Measurements from ENCODE around the gene GSTT2B.
"Not testable (repeated sequence)": the region's sequence is repeated elsewhere in the genome, so short reads cannot be mapped to it uniquely, and the experiment has no call there.

Gene GSTT2B

GRCh38 chr22:23940166-23940565 lies 20.8 kb downstream of the GSTT2B start:
- not testable (repeated sequence) for DNase-seq (ENCODE audit: low read depth)

DNA sequence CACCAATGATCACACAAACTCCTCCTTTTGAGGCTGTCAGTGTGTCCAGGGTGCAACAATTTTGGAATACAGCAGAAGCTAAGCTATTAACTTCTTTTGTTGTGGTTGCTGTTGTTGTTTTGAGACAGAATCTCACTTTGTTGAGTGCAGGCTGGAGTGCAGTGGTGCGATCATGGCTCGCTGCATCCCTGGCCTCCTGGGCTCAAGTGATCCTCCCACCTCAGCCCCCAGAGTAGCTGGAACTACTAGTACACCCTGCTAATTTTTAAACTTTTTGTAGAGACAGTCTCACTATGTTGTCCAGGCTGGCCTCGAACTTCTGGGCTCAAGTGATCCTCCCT lies 22.0 kb downstream of the GSTT2B start:
- DNase-seq (ENCODE audit: low read depth): no peak

DNA sequence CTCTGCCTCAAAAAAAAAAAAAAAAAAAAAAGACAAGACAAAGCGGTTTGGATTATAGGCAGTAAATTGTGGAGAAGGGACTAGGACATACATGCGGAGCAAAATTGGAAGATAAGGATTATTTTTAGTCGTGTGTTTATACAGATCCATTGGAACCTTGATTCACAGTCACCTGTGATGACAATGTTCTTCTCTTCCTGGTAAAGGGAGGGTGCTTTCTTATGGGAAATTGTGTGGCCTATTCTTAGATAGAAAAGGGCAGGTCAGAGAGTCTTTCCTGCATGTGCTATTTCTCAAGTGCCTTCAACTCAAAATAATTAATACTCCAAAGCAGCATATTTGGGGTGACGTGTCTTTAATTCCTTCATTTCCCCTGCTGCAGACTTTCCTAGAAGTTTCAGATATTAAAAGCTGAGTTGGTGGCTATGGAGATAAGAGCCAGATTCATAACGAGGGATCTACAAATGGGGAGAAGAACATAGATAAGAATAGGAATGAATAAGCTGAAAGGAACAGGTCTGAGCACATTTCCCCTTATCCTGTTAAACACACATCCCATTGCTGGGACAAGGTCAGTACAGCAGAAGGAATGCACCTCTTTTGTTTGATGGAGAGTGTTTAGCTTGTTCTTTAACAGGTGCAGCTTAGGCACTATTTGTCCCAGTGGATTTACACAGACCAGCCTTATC lies 22.5 kb downstream of the GSTT2B start:
- no peak for DNase-seq (ENCODE audit: low read depth)

GRCh38 chr22:23926561-23926960 lies 34.4 kb downstream of the GSTT2B start:
- DNase-seq (ENCODE audit: low read depth): no peak

- no peak for DNase-seq (ENCODE audit: low read depth)
These were observed 35.9 kb downstream of the GSTT2B start for GRCh38 chr22:23925020-23925606.

GRCh38 chr22:23922921-23923320 lies 38.1 kb downstream of the GSTT2B start:
- no peak for DNase-seq (ENCODE audit: low read depth)

DNA sequence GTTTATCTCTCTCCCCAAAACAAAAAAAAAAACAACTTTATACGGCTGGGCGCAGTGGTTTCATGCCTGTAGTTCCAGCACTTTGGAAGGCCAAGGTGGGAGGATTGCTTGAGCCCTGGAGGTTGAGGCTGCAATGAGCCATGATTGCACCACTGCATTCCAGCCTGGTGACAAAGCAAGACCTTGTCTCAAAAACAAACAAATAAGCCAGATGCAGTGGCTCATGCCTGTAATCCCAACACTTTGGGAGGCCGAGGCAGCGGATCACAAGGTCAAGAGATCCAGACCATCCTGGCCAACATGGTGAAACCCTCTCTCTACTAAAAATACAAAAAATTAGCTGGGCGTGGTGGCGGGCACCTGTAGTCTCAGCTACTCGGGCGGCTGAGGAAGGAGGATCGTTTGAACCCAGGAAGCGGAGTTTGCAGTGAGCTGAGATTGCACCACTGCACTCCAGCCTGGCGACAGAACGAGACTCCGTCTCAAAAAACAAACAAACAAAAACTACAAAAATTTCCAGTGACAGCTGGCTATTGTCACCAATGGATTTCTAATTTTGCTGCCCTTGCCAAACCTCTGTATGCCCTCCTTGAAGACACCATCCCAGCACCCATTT lies 39.3 kb downstream of the GSTT2B start:
- DNase-seq (ENCODE audit: low read depth): not testable (repeated sequence)

DNA sequence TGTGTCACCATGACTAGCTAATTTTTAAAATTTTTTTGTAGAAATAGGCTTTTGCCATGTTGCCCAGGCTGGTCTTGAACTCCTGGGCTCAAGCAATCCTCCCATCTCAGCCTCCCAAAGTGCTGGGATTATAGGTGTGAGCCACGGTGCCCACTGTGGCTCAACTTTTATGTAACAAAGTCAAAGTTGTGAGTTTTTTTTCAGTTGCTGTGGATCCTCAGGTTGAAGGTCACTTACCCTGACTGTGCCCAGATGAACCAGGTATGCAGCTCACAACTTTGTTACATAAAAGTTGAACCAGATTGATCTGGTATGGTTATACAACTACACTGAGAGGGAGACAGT lies 40.8 kb downstream of the GSTT2B start:
- not testable (repeated sequence) for DNase-seq (ENCODE audit: low read depth)

DNA sequence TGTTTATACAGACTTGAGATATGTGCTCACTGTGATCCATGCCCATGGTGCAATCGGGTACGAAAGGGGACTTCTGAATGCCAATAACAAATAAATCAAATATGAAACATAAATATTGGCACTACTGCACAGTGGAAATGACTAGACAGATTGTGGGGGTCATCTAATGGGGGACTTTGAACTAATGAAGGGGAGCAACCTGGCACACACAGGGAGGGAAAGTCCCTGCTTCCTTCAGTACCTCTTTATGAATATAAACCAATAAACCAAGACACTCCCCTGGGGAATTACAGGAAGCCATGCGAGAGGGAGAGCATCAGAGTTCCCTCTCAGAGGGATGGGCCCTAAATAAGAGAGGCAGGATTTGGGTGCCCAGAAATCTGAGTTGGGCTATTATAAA lies 45.7 kb downstream of the GSTT2B start:
- no peak for DNase-seq (ENCODE audit: low read depth)

- peak; percentile 98 for DNase-seq (ENCODE audit: low read depth)
These were observed 47.2 kb downstream of the GSTT2B start for GRCh38 chr22:23913661-23914353.

DNA sequence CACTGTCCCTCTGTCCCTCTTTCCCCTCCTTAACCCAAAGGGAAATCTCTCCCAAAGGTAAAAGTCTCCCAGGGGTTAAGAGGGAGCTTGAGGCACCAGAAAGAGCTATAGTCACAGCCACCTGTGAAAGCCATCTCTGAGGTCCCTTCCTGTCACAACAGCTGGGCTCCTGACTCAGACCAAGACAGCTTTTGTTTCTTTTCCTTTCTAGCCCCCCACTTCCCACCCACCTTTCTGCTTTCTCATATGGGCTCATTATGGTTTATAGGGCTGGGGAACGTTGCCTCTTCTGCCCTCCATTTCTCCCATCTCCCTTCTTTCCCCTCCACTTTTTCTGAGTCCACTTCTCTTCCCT lies 47.7 kb downstream of the GSTT2B start:
- no peak for DNase-seq (ENCODE audit: low read depth)

- DNase-seq (ENCODE audit: low read depth): no peak
These were observed 48.6 kb downstream of the GSTT2B start for GRCh38 chr22:23912293-23912903.

- DNase-seq (ENCODE audit: low read depth): no peak
These were observed 49.5 kb downstream of the GSTT2B start for GRCh38 chr22:23911318-23911980.

DNA sequence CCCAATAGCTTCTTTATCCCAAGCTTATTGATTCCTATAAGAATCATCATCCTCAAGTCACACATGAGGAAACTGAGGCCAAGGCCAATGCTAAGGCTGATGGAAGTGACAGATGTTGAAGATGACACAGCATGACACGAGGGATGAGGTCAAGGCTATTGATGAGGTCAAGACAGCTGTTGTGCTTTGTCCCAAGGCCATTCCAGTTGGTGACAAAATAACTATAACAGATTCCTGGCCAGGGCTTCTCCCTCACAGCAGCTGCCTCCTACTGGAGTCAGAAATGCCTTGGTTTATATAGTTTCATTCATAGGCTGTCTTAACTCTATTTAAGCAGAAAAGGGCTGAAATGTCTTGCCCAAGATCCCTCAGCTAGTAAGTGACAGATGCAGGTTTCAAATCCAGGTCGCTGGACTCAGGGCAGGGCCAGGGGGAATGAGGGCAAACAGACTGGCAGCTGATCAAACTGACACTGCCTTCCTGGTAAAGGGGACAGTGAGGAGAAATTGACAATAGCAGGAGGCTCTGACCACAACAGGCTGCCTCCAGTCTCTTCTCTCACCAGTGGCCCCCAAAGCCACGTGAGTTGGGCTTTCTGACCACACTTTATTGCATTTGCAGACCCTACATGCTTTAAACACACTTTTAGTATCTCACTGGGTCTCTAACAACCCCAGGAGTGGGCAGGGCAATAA lies 50.4 kb downstream of the GSTT2B start:
- DNase-seq (ENCODE audit: low read depth): no peak

- no peak for DNase-seq (ENCODE audit: low read depth)
These were observed 51.6 kb downstream of the GSTT2B start for GRCh38 chr22:23909296-23909898.

DNA sequence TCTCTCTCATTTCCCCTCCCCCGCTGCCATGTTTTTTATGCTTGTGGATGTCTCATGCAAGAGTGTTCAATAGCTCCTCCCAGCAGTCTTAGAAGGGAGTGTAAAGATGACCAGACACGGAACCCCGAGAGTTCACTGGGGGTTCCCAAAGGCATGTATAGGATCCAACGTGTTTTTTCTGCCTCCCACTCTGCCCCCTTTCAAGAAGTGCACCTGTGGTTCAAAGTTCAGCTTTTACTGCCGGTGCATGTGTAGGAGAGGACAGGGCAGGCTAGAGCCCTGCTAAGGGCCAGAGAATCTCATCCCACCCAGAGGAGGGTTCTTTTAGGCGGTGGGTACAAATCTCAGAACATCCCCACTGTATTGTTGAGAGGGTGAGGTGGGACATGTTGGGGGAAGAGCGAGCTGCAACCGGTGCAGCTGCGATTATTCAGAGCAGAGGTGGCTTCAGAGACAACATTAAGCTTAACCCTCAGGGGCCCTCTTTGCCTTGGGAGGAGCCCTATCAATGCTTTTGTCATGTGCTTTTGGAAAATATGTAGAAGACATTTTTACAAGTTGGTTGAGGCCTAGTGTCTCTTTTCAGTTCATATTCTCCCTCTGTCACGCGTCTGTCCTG lies 52.3 kb downstream of the GSTT2B start:
- no peak for DNase-seq (ENCODE audit: low read depth)

GRCh38 chr22:23907423-23907822 lies 53.6 kb downstream of the GSTT2B start:
- not testable (repeated sequence) for DNase-seq (ENCODE audit: low read depth)
